PC-3 (cell line): ENCODE data around the gene PPM1F. TPM values are rescaled to one million over a fixed set of nuclear protein-coding genes. Genes with fewer than 3 reads are reported as not detected.

ENCODE experiments used
- ATAC-seq: fragments of 200-7000 bp; cut with Tn5 transposase; 2 replicates; pipeline ENCODE4 v1.9.1; 2020; ENCODE audit warnings: mild to moderate bottlenecking, moderate library complexity
- BruUV-seq: library from RNA; stranded (reverse); fragments of 400-500 nt; replicated peaks from 2 replicates; lab custom pipeline; 2021; lab: Mats Ljungman, UMichigan
- CTCF ChIA-PET: fragments of 300-600 bp; sonication (Branson Sonifier 250); formaldehyde crosslinking; loops from one replicate; lab custom pipeline; 2022; ENCODE audit warnings: antibody characterized with exemption; lab: Charles Lee
- POLR2A ChIA-PET: fragments of 300-600 bp; sonication (Branson Sonifier 250); formaldehyde crosslinking; loops from one replicate; lab custom pipeline; 2022; ENCODE audit warnings: antibody characterized with exemption; ENCODE audit not compliant: unreplicated experiment; lab: Charles Lee
- DNase-seq: peaks from one replicate; pipeline ENCODE4 v3.0.0-alpha.2; 2015
- H2AFZ ChIP-seq: fragments of 300-600 bp; sonication (generic); 2 replicates; pipeline ENCODE4 v1.6.0; 2016; ENCODE audit warnings: antibody characterized with exemption, low read length
- H3F3A ChIP-seq: fragments of 300-600 bp; sonication (generic); one replicate; pipeline ENCODE4 v1.6.0; 2017; ENCODE audit warnings: antibody characterized with exemption, low read length, control low read depth, mild to moderate bottlenecking; ENCODE audit not compliant: unreplicated experiment
- H3K27ac ChIP-seq: fragments of 300-600 bp; sonication (generic); 2 replicates; pipeline ENCODE4 v1.5.1; 2016; ENCODE audit warnings: mild to moderate bottlenecking, low read length
- H3K27me3 ChIP-seq: fragments of 300-600 bp; sonication (generic); 2 replicates; pipeline ENCODE4 v1.6.1; 2016; ENCODE audit warnings: low read length, mixed read lengths
- H3K36me3 ChIP-seq: fragments of 300-600 bp; sonication (generic); 2 replicates; pipeline ENCODE4 v1.6.1; 2016; ENCODE audit warnings: low read depth, mixed run types, low read length, mixed read lengths
- H3K4me1 ChIP-seq: fragments of 300-600 bp; sonication (generic); 2 replicates; pipeline ENCODE4 v1.5.1; 2016; ENCODE audit warnings: low read length; ENCODE audit not compliant: insufficient read depth
- H3K4me2 ChIP-seq: fragments of 300-600 bp; sonication (generic); 2 replicates; pipeline ENCODE4 v1.6.0; 2016; ENCODE audit warnings: low read length
- H3K4me3 ChIP-seq: fragments of 300-600 bp; sonication (generic); 2 replicates; pipeline ENCODE4 v1.5.1; 2016; ENCODE audit warnings: mild to moderate bottlenecking, low read length, mixed read lengths
- H3K79me2 ChIP-seq: fragments of 300-600 bp; sonication (generic); 2 replicates; pipeline ENCODE4 v1.6.1; 2017; ENCODE audit warnings: low read length, mixed read lengths
- H3K9ac ChIP-seq: fragments of 300-600 bp; sonication (generic); 2 replicates; pipeline ENCODE4 v1.6.0; 2016; ENCODE audit warnings: mild to moderate bottlenecking, low read length
- H3K9me2 ChIP-seq: fragments of 300-600 bp; sonication (generic); replicated peaks from 2 replicates; pipeline ENCODE4 v1.6.1; 2016; ENCODE audit warnings: mixed run types, low read length, mixed read lengths
- H3K9me3 ChIP-seq: fragments of 300-600 bp; sonication (generic); 2 replicates; pipeline ENCODE4 v1.6.1; 2016; ENCODE audit warnings: low read length, mixed read lengths
- H4K20me1 ChIP-seq: fragments of 300-600 bp; sonication (generic); 2 replicates; pipeline ENCODE4 v1.6.1; 2016; ENCODE audit warnings: low read length, mixed read lengths
- CTCF ChIP-seq: fragments of 300-600 bp; sonication (generic); conservative IDR thresholded peaks from 2 replicates; pipeline ENCODE4 v1.5.1; 2017; ENCODE audit warnings: antibody characterized with exemption, low read depth, mild to moderate bottlenecking, low read length
- EZH2 ChIP-seq: fragments of 300-600 bp; sonication (generic); IDR thresholded peaks from one replicate; pipeline ENCODE4 v1.6.1; 2017; ENCODE audit warnings: antibody characterized with exemption, mild to moderate bottlenecking, low read length; ENCODE audit not compliant: unreplicated experiment
- EZH2phosphoT487 ChIP-seq: fragments of 300-600 bp; sonication (generic); IDR thresholded peaks from 2 replicates; pipeline ENCODE4 v1.6.1; 2018; ENCODE audit warnings: mild to moderate bottlenecking, antibody characterized with exemption, low read length, borderline replicate concordance
- intact Hi-C: fragments of 100-400 bp; cut with micrococcal nuclease; formaldehyde crosslinking; loops from 2 replicates; pipeline ENCODE4 v1.9.0; 2023
- total RNA-seq: library from RNA; depleted of rRNA; stranded (reverse); fragments of >200 nt; gene quantifications from 2 replicates; pipeline ENCODE4 v1.2.3, GENCODE V29; 2014

The PPM1F gene
- total RNA-seq, 1 experiment from 2014 or later = 40.4 TPM

- no peaks in the 10 kb centered on the region for H3K9me3 ChIP-seq
- no peak overlapping the region for H3K4me2 ChIP-seq
- no peaks in the 10 kb centered on the region for H3K36me3 ChIP-seq
- H3K9ac ChIP-seq = no peak overlapping the region
- H4K20me1 ChIP-seq = no peaks in the 10 kb centered on the region
- H3K79me2 ChIP-seq = no peaks in the 10 kb centered on the region
- BruUV-seq = no TSS peak
- TF ChIP-seq EZH2phosphoT487 = no peak
- no peak for TF ChIP-seq EZH2
- TF ChIP-seq CTCF = no peak
- H3K27ac ChIP-seq = no peak overlapping the region
- DNase-seq (no peak), ATAC-seq (no peak)
- intact Hi-C loops = no loop called here
- no peak overlapping the region for H3K4me3 ChIP-seq
- H3K4me1 ChIP-seq = no peaks in the 10 kb centered on the region
- POLR2A ChIA-PET = interaction anchor here (0.7 kb wide), 1 partner anchor 14 kb away, joined by 5 read pairs; no protein-coding TSS in a partner anchor
- H3F3A ChIP-seq = no peaks in the 10 kb centered on the region
- no peaks in the 10 kb centered on the region for H3K27me3 ChIP-seq
- CTCF ChIA-PET = no interaction called here
- no peaks in the 10 kb centered on the region for H3K9me2 ChIP-seq
- H2AFZ ChIP-seq = no peak overlapping the region
Measured at GRCh38 chr22:21917181-21917958, 35.3 kb downstream of the PPM1F start.

DNA sequence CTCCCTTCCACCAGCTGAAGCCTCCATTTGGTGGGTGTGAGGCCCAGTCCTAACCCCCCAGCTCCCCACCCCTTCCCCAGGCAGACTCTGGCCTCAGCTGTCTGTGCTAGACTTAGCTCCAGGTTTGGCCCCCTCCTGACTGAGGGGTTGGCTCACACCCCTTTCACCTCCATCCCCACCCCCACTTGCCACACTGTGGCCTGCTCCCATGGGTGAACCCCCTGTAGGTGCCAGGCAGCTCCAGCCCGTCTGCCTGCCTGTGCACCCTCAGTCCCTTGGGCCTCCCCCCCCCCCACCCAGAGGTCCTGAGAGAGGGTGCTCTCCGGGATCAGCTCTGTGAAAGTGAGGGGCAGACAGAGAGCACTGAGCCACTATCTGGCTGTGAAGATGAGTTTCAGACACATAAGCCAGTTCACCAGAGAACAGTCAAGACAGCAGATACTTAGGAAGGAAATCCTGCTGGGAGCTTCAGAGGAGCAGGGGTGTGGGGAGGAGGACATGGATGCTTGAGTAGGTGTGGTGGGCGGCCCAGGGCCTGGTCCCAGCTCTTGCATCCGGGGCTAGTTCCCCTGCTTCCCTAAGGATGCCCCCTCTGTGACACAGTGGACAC, 36.2 kb downstream of the PPM1F start:
- CTCF ChIA-PET = no interaction called here
- H3K27ac ChIP-seq = no peak overlapping the region

More for the DNA sequence above, 36.2 kb downstream of the PPM1F start:
- H3K36me3 ChIP-seq = no peaks in the 10 kb centered on the region
- no peaks in the 10 kb centered on the region for H3K4me1 ChIP-seq
- H3K9ac ChIP-seq = no peak overlapping the region
- no peak overlapping the region for H3K4me2 ChIP-seq
- POLR2A ChIA-PET = no interaction called here
- DNase-seq = no peak
- no peak for ATAC-seq
- H3K4me3 ChIP-seq = no peak overlapping the region
- H2AFZ ChIP-seq = no peak overlapping the region
- H3F3A ChIP-seq = no peaks in the 10 kb centered on the region
- intact Hi-C loops = no loop called here
- BruUV-seq = no TSS peak
- no peaks in the 10 kb centered on the region for H3K79me2 ChIP-seq
- no peaks in the 10 kb centered on the region for H4K20me1 ChIP-seq
- H3K9me2 ChIP-seq = no peaks in the 10 kb centered on the region
- no peaks in the 10 kb centered on the region for H3K9me3 ChIP-seq
- TF ChIP-seq EZH2phosphoT487 = no peak
- no peak for TF ChIP-seq CTCF
- TF ChIP-seq EZH2 = no peak
- H3K27me3 ChIP-seq = no peaks in the 10 kb centered on the region
